Measurements from ENCODE around the gene ACP3.

Gene ACP3

DNA sequence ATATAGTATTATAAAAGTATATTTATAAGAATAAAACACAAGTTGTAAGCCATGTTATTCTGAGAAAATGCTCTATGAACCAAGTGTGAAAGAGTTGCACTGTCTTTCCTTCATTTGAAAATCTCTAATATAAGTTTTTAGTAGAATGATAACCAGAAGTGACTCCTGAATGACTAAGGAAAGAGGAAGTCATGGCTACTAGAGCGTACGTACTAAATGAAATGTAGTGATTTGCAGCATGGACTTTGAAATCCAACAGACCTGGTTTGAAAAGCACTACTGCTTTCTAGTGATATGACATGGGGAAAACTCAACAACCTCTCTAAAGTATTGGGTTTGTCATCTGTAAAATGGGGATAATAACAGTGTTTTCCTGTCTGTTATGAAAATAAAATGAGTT is 89.8 kb downstream of the ACP3 start:
- TF ChIP-seq CTCF (IDR thresholded peaks at IDR 0.05) = no peak
